Measurements from ENCODE around the gene ADAM12.

Gene ADAM12

GRCh38 chr10:126223512-126224067, 164.7 kb downstream of the ADAM12 start:
- no peak overlapping the region for H4K91ac ChIP-seq (ENCODE audit: low read depth, low read length)
- H2AFZ ChIP-seq (ENCODE audit: insufficient read depth, low read length, poor library complexity), result no peak overlapping the region
- no peaks in the 10 kb centered on the region for H3K79me2 ChIP-seq (ENCODE audit: control insufficient read depth, insufficient read depth, low read length, poor library complexity)
- peak overlapping the region; percentile 50 for H3K9ac ChIP-seq (ENCODE audit: low read length)
- no peak overlapping the region for H2BK5ac ChIP-seq (ENCODE audit: low read depth, low read length, poor library complexity)
- no peak overlapping the region for H3K27ac ChIP-seq (ENCODE audit: low read depth, low read length)
- H2BK12ac ChIP-seq (ENCODE audit: low read length), result no peak overlapping the region
- H4K8ac ChIP-seq (ENCODE audit: low read depth, low read length), result no peak overlapping the region
- no peak overlapping the region for H3K23ac ChIP-seq (ENCODE audit: low read length)
- no CpG with 5 or more reads among the region's 10 CpGs for WGBS (ENCODE audit: extremely low coverage, insufficient coverage, insufficient read length)
- H4K12ac ChIP-seq (ENCODE audit: low read depth, low read length), result no peak overlapping the region
- DNase-seq, result no peak
- H3K27me3 ChIP-seq (ENCODE audit: insufficient read depth, low read length), result no peaks in the 10 kb centered on the region
- H2BK120ac ChIP-seq (ENCODE audit: insufficient read depth, low read length, poor library complexity), result no peak overlapping the region
- no peak overlapping the region for H2AK5ac ChIP-seq (ENCODE audit: low read length)
- H3K18ac ChIP-seq (ENCODE audit: low read length), result no peak overlapping the region
- no peak overlapping the region for H3K4ac ChIP-seq (ENCODE audit: low read depth, low read length)
- H3K4me3 ChIP-seq (ENCODE audit: low read depth, low read length), result no peak overlapping the region
- no peaks in the 10 kb centered on the region for H3K36me3 ChIP-seq (ENCODE audit: control insufficient read depth in 1 of 2, insufficient read depth in 2 of 2, low read length in 2 of 2)
- peaks cover 8% of the 10 kb centered on the region for H3K9me3 ChIP-seq (ENCODE audit: insufficient read depth, low read depth, low read length)
- no peaks in the 10 kb centered on the region for H3K4me1 ChIP-seq (ENCODE audit: control insufficient read depth in 1 of 2, insufficient read depth in 2 of 2, low read length in 2 of 2)
- no peak overlapping the region for H3K4me2 ChIP-seq (ENCODE audit: low read length)
- H3K79me1 ChIP-seq (ENCODE audit: low read length), result no peaks in the 10 kb centered on the region
- H3K14ac ChIP-seq (ENCODE audit: low read length), result no peak overlapping the region

- no peak overlapping the region for H3K4me3 ChIP-seq (ENCODE audit: low read depth, low read length)
- no peak overlapping the region for H4K12ac ChIP-seq (ENCODE audit: low read depth, low read length)
- H4K8ac ChIP-seq (ENCODE audit: low read depth, low read length), result no peak overlapping the region
- H2BK5ac ChIP-seq (ENCODE audit: low read depth, low read length, poor library complexity), result no peak overlapping the region
- no peak overlapping the region for H4K91ac ChIP-seq (ENCODE audit: low read depth, low read length)
- no peaks in the 10 kb centered on the region for H3K79me1 ChIP-seq (ENCODE audit: low read length)
- no peak overlapping the region for H3K4me2 ChIP-seq (ENCODE audit: low read length)
- H3K18ac ChIP-seq (ENCODE audit: low read length), result no peak overlapping the region
- H3K14ac ChIP-seq (ENCODE audit: low read length), result no peak overlapping the region
- H3K9ac ChIP-seq (ENCODE audit: low read length), result no peak overlapping the region
- H3K23ac ChIP-seq (ENCODE audit: low read length), result no peak overlapping the region
- no peak overlapping the region for H2BK12ac ChIP-seq (ENCODE audit: low read length)
- H3K9me3 ChIP-seq (ENCODE audit: insufficient read depth, low read depth, low read length), result peaks cover 8% of the 10 kb centered on the region
- H3K79me2 ChIP-seq (ENCODE audit: control insufficient read depth, insufficient read depth, low read length, poor library complexity), result no peaks in the 10 kb centered on the region
- H2AK5ac ChIP-seq (ENCODE audit: low read length), result no peak overlapping the region
- no peak overlapping the region for H3K4ac ChIP-seq (ENCODE audit: low read depth, low read length)
- H3K4me1 ChIP-seq (ENCODE audit: control insufficient read depth in 1 of 2, insufficient read depth in 2 of 2, low read length in 2 of 2), result no peaks in the 10 kb centered on the region
- no peak overlapping the region for H3K27ac ChIP-seq (ENCODE audit: low read depth, low read length)
- no CpG with 5 or more reads among the region's 4 CpGs for WGBS (ENCODE audit: extremely low coverage, insufficient coverage, insufficient read length)
- H2AFZ ChIP-seq (ENCODE audit: insufficient read depth, low read length, poor library complexity), result no peak overlapping the region
- H2BK120ac ChIP-seq (ENCODE audit: insufficient read depth, low read length, poor library complexity), result no peak overlapping the region
- no peak for DNase-seq
- H3K27me3 ChIP-seq (ENCODE audit: insufficient read depth, low read length), result no peaks in the 10 kb centered on the region
- H3K36me3 ChIP-seq (ENCODE audit: control insufficient read depth in 1 of 2, insufficient read depth in 2 of 2, low read length in 2 of 2), result no peaks in the 10 kb centered on the region
Observed at GRCh38 chr10:126222736-126223511, 165.4 kb downstream of the ADAM12 start.

- Histone ChIP-seq H3K4me1 (ENCODE audit: control insufficient read depth in 1 of 2, insufficient read depth in 2 of 2, low read length in 2 of 2) (no peaks in the 10 kb centered on the region), H3K4me3 (ENCODE audit: low read depth, low read length) (peak overlapping the region; percentile 9), H3K79me1 (ENCODE audit: low read length) (no peaks in the 10 kb centered on the region), H4K91ac (ENCODE audit: low read depth, low read length) (no peak overlapping the region), H2AFZ (ENCODE audit: insufficient read depth, low read length, poor library complexity) (no peak overlapping the region), H3K36me3 (ENCODE audit: control insufficient read depth in 1 of 2, insufficient read depth in 2 of 2, low read length in 2 of 2) (no peaks in the 10 kb centered on the region), H3K4ac (ENCODE audit: low read depth, low read length) (no peak overlapping the region), H3K9ac (ENCODE audit: low read length) (no peak overlapping the region), H3K4me2 (ENCODE audit: low read length) (no peak overlapping the region), H3K27me3 (ENCODE audit: insufficient read depth, low read length) (no peaks in the 10 kb centered on the region), H2BK12ac (ENCODE audit: low read length) (no peak overlapping the region), H3K18ac (ENCODE audit: low read length) (no peak overlapping the region), H4K12ac (ENCODE audit: low read depth, low read length) (no peak overlapping the region), H3K23ac (ENCODE audit: low read length) (no peak overlapping the region), H3K9me3 (ENCODE audit: insufficient read depth, low read depth, low read length) (peaks cover 8% of the 10 kb centered on the region), H3K79me2 (ENCODE audit: control insufficient read depth, insufficient read depth, low read length, poor library complexity) (no peaks in the 10 kb centered on the region), H2AK5ac (ENCODE audit: low read length) (no peak overlapping the region), H2BK120ac (ENCODE audit: insufficient read depth, low read length, poor library complexity) (no peak overlapping the region), H3K14ac (ENCODE audit: low read length) (no peak overlapping the region), H4K8ac (ENCODE audit: low read depth, low read length) (no peak overlapping the region), H2BK5ac (ENCODE audit: low read depth, low read length, poor library complexity) (no peak overlapping the region), H3K27ac (ENCODE audit: low read depth, low read length) (no peak overlapping the region)
- WGBS (ENCODE audit: extremely low coverage, insufficient coverage, insufficient read length), result no CpG with 5 or more reads among the region's 5 CpGs
- no peak for DNase-seq
Observed at GRCh38 chr10:126221874-126222273, 166.4 kb downstream of the ADAM12 start.

- Histone ChIP-seq H4K8ac (ENCODE audit: low read depth, low read length) (no peak overlapping the region), H3K4me3 (ENCODE audit: low read depth, low read length) (no peak overlapping the region), H4K91ac (ENCODE audit: low read depth, low read length) (no peak overlapping the region), H2AK5ac (ENCODE audit: low read length) (no peak overlapping the region), H3K9ac (ENCODE audit: low read length) (no peak overlapping the region), H2BK5ac (ENCODE audit: low read depth, low read length, poor library complexity) (no peak overlapping the region), H3K4me1 (ENCODE audit: control insufficient read depth in 1 of 2, insufficient read depth in 2 of 2, low read length in 2 of 2) (no peaks in the 10 kb centered on the region), H3K27ac (ENCODE audit: low read depth, low read length) (no peak overlapping the region), H2BK120ac (ENCODE audit: insufficient read depth, low read length, poor library complexity) (no peak overlapping the region), H3K79me1 (ENCODE audit: low read length) (no peaks in the 10 kb centered on the region), H2BK12ac (ENCODE audit: low read length) (no peak overlapping the region), H3K4ac (ENCODE audit: low read depth, low read length) (no peak overlapping the region), H2AFZ (ENCODE audit: insufficient read depth, low read length, poor library complexity) (no peak overlapping the region), H3K36me3 (ENCODE audit: control insufficient read depth in 1 of 2, insufficient read depth in 2 of 2, low read length in 2 of 2) (no peaks in the 10 kb centered on the region), H3K18ac (ENCODE audit: low read length) (no peak overlapping the region), H3K79me2 (ENCODE audit: control insufficient read depth, insufficient read depth, low read length, poor library complexity) (no peaks in the 10 kb centered on the region), H3K4me2 (ENCODE audit: low read length) (no peak overlapping the region), H3K9me3 (ENCODE audit: insufficient read depth, low read depth, low read length) (peaks cover 6% of the 10 kb centered on the region), H4K12ac (ENCODE audit: low read depth, low read length) (no peak overlapping the region), H3K23ac (ENCODE audit: low read length) (no peak overlapping the region), H3K27me3 (ENCODE audit: insufficient read depth, low read length) (no peaks in the 10 kb centered on the region), H3K14ac (ENCODE audit: low read length) (no peak overlapping the region)
- DNase-seq, result no peak
- no CpG with 5 or more reads among the region's 13 CpGs for WGBS (ENCODE audit: extremely low coverage, insufficient coverage, insufficient read length)
Observed at GRCh38 chr10:126218778-126219649, 169.3 kb downstream of the ADAM12 start.

All from trophoblast cell (in vitro differentiated cells and primary cell).